Measurements from ENCODE around the gene ABLIM2. TPM values are rescaled to one million over a fixed set of nuclear protein-coding genes. Genes with fewer than 3 reads are reported as not detected.

Gene ABLIM2
- total RNA-seq, 1 experiment from 2014 or later, result 1.0 TPM

DNA sequence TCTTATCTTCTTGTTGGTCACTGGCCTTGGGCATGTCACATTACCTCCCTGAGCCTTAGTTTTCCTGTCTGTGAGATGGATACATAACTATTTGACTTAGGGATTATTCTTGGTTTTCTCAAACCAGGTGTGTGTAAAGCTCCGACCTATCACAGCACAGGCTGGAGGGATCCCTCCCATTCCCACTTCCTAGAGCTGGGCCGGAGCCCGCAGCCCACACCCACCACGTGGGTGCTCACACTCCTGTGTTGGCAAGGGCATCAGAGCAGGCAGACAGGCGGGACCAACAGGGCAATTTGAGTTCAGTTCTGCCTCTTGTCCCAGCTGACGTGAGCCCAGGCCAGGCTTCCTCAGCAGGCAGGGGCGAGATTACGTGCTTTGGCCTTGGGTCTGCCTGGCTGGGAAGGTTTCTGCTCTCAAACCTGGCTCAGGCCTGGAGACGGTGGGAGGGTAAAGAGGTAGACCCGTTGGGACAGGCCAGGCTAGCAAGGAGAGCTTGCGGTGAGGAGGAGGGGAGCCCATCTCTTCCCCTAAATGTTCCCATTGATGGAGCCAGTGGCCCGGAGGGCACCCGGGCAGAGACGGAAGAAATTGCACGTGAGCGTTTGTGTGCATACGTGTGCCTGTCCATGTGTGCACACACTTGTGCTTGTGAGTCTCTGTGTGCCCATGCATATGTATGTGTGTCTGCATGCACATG, 39.7 kb upstream of the ABLIM2 start:
- Histone ChIP-seq H3K27ac (ENCODE audit: insufficient read length, low read depth, low read length) (no peak overlapping the region), H3K4me2 (ENCODE audit: insufficient read depth, insufficient read length, low read length) (no peak overlapping the region), H3K79me1 (ENCODE audit: insufficient read depth, low read depth, low read length, poor library complexity, severe bottlenecking) (no peaks in the 10 kb centered on the region), H3T11ph (ENCODE audit: low read length) (no peak overlapping the region), H4K8ac (replicated peaks; ENCODE audit: insufficient read length, low read depth, low read length) (no peak overlapping the region), H2BK15ac (ENCODE audit: low read depth, low read length) (no peak overlapping the region), H2BK12ac (ENCODE audit: insufficient read length, low read depth, low read length) (no peak overlapping the region), H2AK5ac (ENCODE audit: insufficient read length, low read length) (no peak overlapping the region), H4K5ac (ENCODE audit: insufficient read length, low read depth, low read length) (no peak overlapping the region), H2BK120ac (ENCODE audit: low read depth, low read length, poor library complexity, severe bottlenecking) (no peak overlapping the region), H3K79me2 (ENCODE audit: insufficient read depth, low read length) (no peaks in the 10 kb centered on the region), H2BK5ac (ENCODE audit: insufficient read length, low read length) (no peak overlapping the region), H2BK20ac (ENCODE audit: low read depth, low read length, poor library complexity, severe bottlenecking) (no peak overlapping the region), H4K20me1 (ENCODE audit: control insufficient read depth, insufficient read depth, insufficient read length) (no peaks in the 10 kb centered on the region), H4K91ac (ENCODE audit: insufficient read length, low read depth, low read length) (no peak overlapping the region), H3K4me1 (ENCODE audit: insufficient read depth, low read length) (no peaks in the 10 kb centered on the region), H3K4ac (ENCODE audit: low read depth, low read length) (no peak overlapping the region), H3K27me3 (ENCODE audit: insufficient read depth, low read length) (no peaks in the 10 kb centered on the region), H2AFZ (ENCODE audit: low read length) (no peak overlapping the region), H3K56ac (ENCODE audit: insufficient read length, low read depth, low read length) (no peak overlapping the region), H3K14ac (ENCODE audit: insufficient read depth, low read length) (no peak overlapping the region; the same call in 1 of the 2 replicates), H3K18ac (ENCODE audit: insufficient read length, low read depth, low read length) (no peak overlapping the region), H3K23ac (ENCODE audit: insufficient read length, low read depth, low read length) (no peak overlapping the region), H3K23me2 (ENCODE audit: insufficient read length, low read depth, low read length, poor library complexity, severe bottlenecking) (no peaks in the 10 kb centered on the region), H3K9me3 (ENCODE audit: control insufficient read depth, low read depth, low read length) (no peaks in the 10 kb centered on the region), H3K9ac (ENCODE audit: extremely low read depth, insufficient read length, low read length) (no peak overlapping the region)
- no CpG with 5 or more reads among the region's 17 CpGs for WGBS (ENCODE audit: extremely low coverage, insufficient read length, low lambda C conversion rate)
- no peak overlapping the region; a peak in 1 of 5 replicates for H3K4me3 Mint-ChIP-seq
- H3K9me3 Mint-ChIP-seq, result no peaks in the 10 kb centered on the region
- DNase-seq, result no peak
- H3K27ac Mint-ChIP-seq, result peak overlapping the region in 1 of 3 experiments; percentile 60; a peak in 2 of 7 replicates
- peaks cover 6 to 7% of the 10 kb centered on the region in 2 experiments; a peak in 3 of 4 replicates for H3K4me1 Mint-ChIP-seq
- no peaks in the 10 kb centered on the region for H3K36me3 Mint-ChIP-seq (ENCODE audit: insufficient read depth in 1 of 3, low read depth in 3 of 3)
- peaks cover 1% of the 10 kb centered on the region for H3K27me3 Mint-ChIP-seq (ENCODE audit: low read depth)
- no peak for TF ChIP-seq CTCF (conservative IDR thresholded peaks at IDR 0.05)
